ENCODE data around the gene ST6GALNAC3. TPM values are rescaled to one million over a fixed set of nuclear protein-coding genes. Genes with fewer than 3 reads are reported as not detected.

Gene ST6GALNAC3
- total RNA-seq, 1 donor from 2014 or later: 62.3 TPM

- H3K4me1 Mint-ChIP-seq: peaks cover 57% of the 10 kb centered on the region
- H3K4me3 Mint-ChIP-seq: no peak overlapping the region
- H3K27ac Mint-ChIP-seq: no peak overlapping the region
- no peak for DNase-seq (ENCODE audit: low spot score in 2 of 2, unreplicated experiment in 2 of 2)
- no peak for TF ChIP-seq CTCF (IDR thresholded peaks at IDR 0.05; ENCODE audit: unreplicated experiment)
- no peaks in the 10 kb centered on the region for H3K9me3 Mint-ChIP-seq
- peaks cover 1% of the 10 kb centered on the region for H3K36me3 Mint-ChIP-seq
- no peaks in the 10 kb centered on the region for H3K27me3 Mint-ChIP-seq (ENCODE audit: low read depth)
These were observed 73.4 kb downstream of the ST6GALNAC3 start for GRCh38 chr1:76147917-76148316.

- DNase-seq (ENCODE audit: low spot score in 2 of 2, unreplicated experiment in 2 of 2): no peak
- H3K36me3 Mint-ChIP-seq: peaks cover 1% of the 10 kb centered on the region
- TF ChIP-seq CTCF (IDR thresholded peaks at IDR 0.05; ENCODE audit: unreplicated experiment): no peak
- peaks cover 55% of the 10 kb centered on the region for H3K4me1 Mint-ChIP-seq
- no peaks in the 10 kb centered on the region for H3K27me3 Mint-ChIP-seq (ENCODE audit: low read depth)
- H3K27ac Mint-ChIP-seq: no peak overlapping the region
- H3K4me3 Mint-ChIP-seq: no peak overlapping the region
- no peaks in the 10 kb centered on the region for H3K9me3 Mint-ChIP-seq
These were observed 73.9 kb downstream of the ST6GALNAC3 start for GRCh38 chr1:76148460-76148859.

GRCh38 chr1:76153841-76154205 lies 79.3 kb downstream of the ST6GALNAC3 start:
- Mint-ChIP-seq H3K4me1 (peaks cover 36% of the 10 kb centered on the region), H3K27me3 (ENCODE audit: low read depth) (no peaks in the 10 kb centered on the region), H3K9me3 (no peaks in the 10 kb centered on the region), H3K27ac (peak overlapping the region; percentile 74), H3K4me3 (no peak overlapping the region), H3K36me3 (no peaks in the 10 kb centered on the region)
- no peak for DNase-seq (ENCODE audit: low spot score in 2 of 2, unreplicated experiment in 2 of 2)
- no peak for TF ChIP-seq CTCF (IDR thresholded peaks at IDR 0.05; ENCODE audit: unreplicated experiment)

GRCh38 chr1:76154206-76154956 lies 79.8 kb downstream of the ST6GALNAC3 start:
- H3K36me3 Mint-ChIP-seq: no peaks in the 10 kb centered on the region
- no peaks in the 10 kb centered on the region for H3K27me3 Mint-ChIP-seq (ENCODE audit: low read depth)
- peaks cover 36% of the 10 kb centered on the region for H3K4me1 Mint-ChIP-seq
- H3K27ac Mint-ChIP-seq: peak overlapping the region; percentile 74
- peak overlapping the region; percentile 30 for H3K4me3 Mint-ChIP-seq
- peak; percentile 51 to 85 for DNase-seq (ENCODE audit: low spot score in 2 of 2, unreplicated experiment in 2 of 2)
- H3K9me3 Mint-ChIP-seq: no peaks in the 10 kb centered on the region
- TF ChIP-seq CTCF (IDR thresholded peaks at IDR 0.05; ENCODE audit: unreplicated experiment): peak; percentile 94

- TF ChIP-seq CTCF (IDR thresholded peaks at IDR 0.05; ENCODE audit: unreplicated experiment): no peak
- H3K27ac Mint-ChIP-seq: no peak overlapping the region
- DNase-seq (ENCODE audit: low spot score in 2 of 2, unreplicated experiment in 2 of 2): no peak
- H3K4me3 Mint-ChIP-seq: no peak overlapping the region
- H3K27me3 Mint-ChIP-seq (ENCODE audit: low read depth): no peaks in the 10 kb centered on the region
- peaks cover 27% of the 10 kb centered on the region for H3K4me1 Mint-ChIP-seq
- H3K36me3 Mint-ChIP-seq: no peaks in the 10 kb centered on the region
- H3K9me3 Mint-ChIP-seq: no peaks in the 10 kb centered on the region
These were observed 82.4 kb downstream of the ST6GALNAC3 start for GRCh38 chr1:76156987-76157386.

Measured in mesothelial cell of epicardium (in vitro differentiated cells).